Measurements from ENCODE around the gene CLPSL2. TPM values are rescaled to one million over a fixed set of nuclear protein-coding genes. Genes with fewer than 3 reads are reported as not detected.

Gene CLPSL2
- total and polyA plus RNA-seq, 10 of the 15 experiments (the other 5 are each of a cell fraction or from before 2014, with no cell fraction given), result 0.32 to 1.3 TPM; not detected in 8

GRCh38 chr6:35765739-35766138 lies 10.7 kb upstream of the CLPSL2 start:
- no peaks in the 10 kb centered on the region for H3K79me2 ChIP-seq (ENCODE audit: control insufficient read depth, insufficient read depth, low read length)
- no peaks in the 10 kb centered on the region; the same call in 2 of the 3 replicates for H3K9me3 ChIP-seq (replicated peaks; ENCODE audit: control insufficient read depth, insufficient read depth, low read length)
- intact Hi-C loops (cut with micrococcal nuclease; ENCODE audit: unreplicated experiment), result no loop called here
- ChIA-PET SMC1A (ENCODE audit: uncharacterized antibody, unreplicated experiment) (no interaction called here), RAD21 (ENCODE audit: unreplicated experiment) (no interaction called here), CTCF (no interaction called here), POLR2A (no interaction called here)
- H3K9ac ChIP-seq (ENCODE audit: control insufficient read depth, insufficient read depth, low read length), result no peak overlapping the region
- FAIRE-seq, result no peak
- 84% methylated on average over 23 of the region's 23 CpGs for WGBS (ENCODE audit: insufficient coverage, insufficient replicate concordance, low lambda C conversion rate, missing lambda C conversion rate)
- no peak overlapping the region for H3K4me3 ChIP-seq
- no peaks in the 10 kb centered on the region for H3K36me3 ChIP-seq (ENCODE audit: control insufficient read depth in 2 of 2, insufficient read depth in 2 of 2, low read length in 1 of 2)
- no peak for ATAC-seq
- no peaks in the 10 kb centered on the region for H4K20me1 ChIP-seq (ENCODE audit: control insufficient read depth, insufficient read depth)
- no TSS peak for BruUV-seq (replicated peaks)
- in situ Hi-C loops (cut with MboI), result no loop called here
- peaks cover 4% of the 10 kb centered on the region for H3K4me1 ChIP-seq (ENCODE audit: control insufficient read depth, insufficient read depth, low read length)
- no peak for TF ChIP-seq BRCA1 (IDR thresholded peaks at IDR 0.05; ENCODE audit: low read depth, low read length)
- H3K27ac ChIP-seq (ENCODE audit: control insufficient read depth, insufficient read depth), result no peak overlapping the region
- H3K27me3 ChIP-seq (replicated peaks in 1 of 2; ENCODE audit: control insufficient read depth in 2 of 2, insufficient read depth in 2 of 2, low read length in 1 of 2), result peaks cover 0 to 4% of the 10 kb centered on the region in 2 experiments; a peak in 1 of 4 replicates
- no peak overlapping the region for H2AFZ ChIP-seq (ENCODE audit: control insufficient read depth, low read depth, low read length)
- no peak overlapping the region for H3K4me2 ChIP-seq (ENCODE audit: control insufficient read depth, insufficient read depth)
- DNase-seq (ENCODE audit: low read depth, low spot score), result no peak

DNA sequence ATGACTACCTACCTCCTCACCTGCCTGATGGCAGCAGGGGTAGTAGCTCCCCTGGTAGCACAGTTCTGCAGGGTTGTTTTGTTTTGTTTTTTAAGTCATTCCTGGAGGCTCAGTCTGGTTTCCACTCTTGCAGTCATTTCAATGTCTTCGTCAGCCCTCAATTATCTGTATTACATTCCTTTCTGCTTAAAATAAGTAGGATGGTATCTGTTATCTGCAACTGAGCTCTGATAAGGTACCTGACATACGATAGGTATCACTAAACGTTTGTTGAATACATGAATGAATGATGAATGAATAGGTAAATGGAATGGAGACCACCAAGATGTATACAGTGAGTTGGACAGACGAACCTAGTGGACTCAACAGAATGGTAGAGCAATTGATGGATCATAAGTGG lies 7.2 kb upstream of the CLPSL2 start:
- DNase-seq (ENCODE audit: low read depth, low spot score) (no peak), FAIRE-seq (no peak), ATAC-seq (no peak)
- no peak overlapping the region for H3K27ac ChIP-seq (ENCODE audit: control insufficient read depth, insufficient read depth)
- H3K4me1 ChIP-seq (ENCODE audit: control insufficient read depth, insufficient read depth, low read length), result peaks cover 11% of the 10 kb centered on the region
- no peaks in the 10 kb centered on the region for H3K9me3 ChIP-seq (replicated peaks; ENCODE audit: control insufficient read depth, insufficient read depth, low read length)
- no peaks in the 10 kb centered on the region for H3K79me2 ChIP-seq (ENCODE audit: control insufficient read depth, insufficient read depth, low read length)
- no peak overlapping the region for H3K4me3 ChIP-seq
- no TSS peak for BruUV-seq (replicated peaks)
- intact Hi-C loops (cut with micrococcal nuclease; ENCODE audit: unreplicated experiment) (no loop called here), in situ Hi-C loops (cut with MboI) (no loop called here)
- CTCF ChIA-PET, result interaction anchor here (1.5 to 3.0 kb wide), 2 partner anchors 11 to 32 kb away, joined by 4 to 16 read pairs; partner anchors contain the start of gene ARMC12
- no peaks in the 10 kb centered on the region for H4K20me1 ChIP-seq (ENCODE audit: control insufficient read depth, insufficient read depth)
- no peaks in the 10 kb centered on the region for H3K36me3 ChIP-seq (ENCODE audit: control insufficient read depth in 2 of 2, insufficient read depth in 2 of 2, low read length in 1 of 2)
- 29% methylated on average over 4 of the region's 4 CpGs for WGBS (ENCODE audit: insufficient coverage, insufficient replicate concordance, low lambda C conversion rate, missing lambda C conversion rate)
- no peaks in the 10 kb centered on the region; a peak in 1 of 4 replicates for H3K27me3 ChIP-seq (replicated peaks in 1 of 2; ENCODE audit: control insufficient read depth in 2 of 2, insufficient read depth in 2 of 2, low read length in 1 of 2)
- no peak overlapping the region for H3K9ac ChIP-seq (ENCODE audit: control insufficient read depth, insufficient read depth, low read length)
- H2AFZ ChIP-seq (ENCODE audit: control insufficient read depth, low read depth, low read length), result no peak overlapping the region
- SMC1A ChIA-PET (ENCODE audit: uncharacterized antibody, unreplicated experiment), result no interaction called here
- POLR2A ChIA-PET, result no interaction called here
- no peak overlapping the region for H3K4me2 ChIP-seq (ENCODE audit: control insufficient read depth, insufficient read depth)
- RAD21 ChIA-PET (ENCODE audit: unreplicated experiment), result interaction anchor here (0.5 kb wide), 1 partner anchor 306 kb away, joined by 3 read pairs; no protein-coding TSS in a partner anchor
- TF ChIP-seq SRF (IDR thresholded peaks at IDR 0.05; ENCODE audit: low read depth in 2 of 2, low read length in 2 of 2), result no peak
- TF ChIP-seq PAX5 (IDR thresholded peaks at IDR 0.05; ENCODE audit: borderline replicate concordance, low read depth, low read length), result no peak
- TF ChIP-seq HSF1 (IDR thresholded peaks at IDR 0.05; ENCODE audit: low read depth, low read length), result no peak
- TF ChIP-seq STAT1 (conservative IDR thresholded peaks at IDR 0.05), result no peak
- TF ChIP-seq E2F8 (IDR thresholded peaks at IDR 0.05; ENCODE audit: low read depth, partially characterized antibody), result no peak
- no peak for TF ChIP-seq CBX3 (IDR thresholded peaks at IDR 0.05; ENCODE audit: borderline replicate concordance, low read depth)
- TF ChIP-seq SMARCA5 (IDR thresholded peaks at IDR 0.05), result no peak
- TF ChIP-seq CREB1 (IDR thresholded peaks at IDR 0.05; ENCODE audit: low read depth), result no peak
- TF ChIP-seq KDM1A (IDR thresholded peaks at IDR 0.05; ENCODE audit: borderline replicate concordance), result no peak
- TF ChIP-seq YBX1 (IDR thresholded peaks at IDR 0.05), result no peak
